A549 (cell line): ENCODE results near the gene CTNNA1.

Source experiments
- CBX2 ChIP-seq: fragments of 200-600 bp; sonication (generic); IDR thresholded peaks from 2 replicates; pipeline ENCODE4 v1.6.1; 2016; ENCODE audit warnings: low read depth, mild to moderate bottlenecking, borderline replicate concordance
- CHD2 ChIP-seq: fragments of 150-350 bp; IDR thresholded peaks from 2 replicates; pipeline ENCODE4 v1.6.1; 2014; ENCODE audit warnings: low read length; ENCODE audit not compliant: partially characterized antibody
- CTCF ChIP-seq: fragments of >200 bp; sonication (Bioruptor Twin); formaldehyde crosslinking; IDR thresholded peaks from 3 replicates; pipeline ENCODE4 v1.5.1; 2016
- ELK1 ChIP-seq: fragments of 150-350 bp; IDR thresholded peaks from 2 replicates; pipeline ENCODE4 v1.6.1; 2014; ENCODE audit warnings: low read depth, mild to moderate bottlenecking, low read length
- ESRRA ChIP-seq: fragments of 150-350 bp; IDR thresholded peaks from 2 replicates; pipeline ENCODE4 v1.6.1; 2014; ENCODE audit warnings: mild to moderate bottlenecking, low read length, borderline replicate concordance
- GATA3 ChIP-seq: IDR thresholded peaks from 2 replicates; pipeline ENCODE4 v1.6.1; 2012; ENCODE audit warnings: borderline replicate concordance
- HOXA7 ChIP-seq: fragments of 250-450 bp; sonication (Bioruptor Pico); IDR thresholded peaks from 2 replicates; pipeline ENCODE4 v1.5.0; 2020; ENCODE audit warnings: mild to moderate bottlenecking, moderate library complexity
- KDM1A ChIP-seq: fragments of 200-600 bp; sonication (generic); IDR thresholded peaks from 2 replicates; pipeline ENCODE4 v1.6.1; 2016; ENCODE audit warnings: low read depth, mild to moderate bottlenecking
- POLR2A ChIP-seq: IDR thresholded peaks from 2 replicates; pipeline ENCODE4 v1.6.1; 2012; ENCODE audit warnings: mild to moderate bottlenecking, low read length
- RFX5 ChIP-seq: fragments of 450-650 bp; IDR thresholded peaks from 2 replicates; pipeline ENCODE4 v1.7.1; 2014; ENCODE audit warnings: antibody characterized with exemption, mild to moderate bottlenecking, moderate library complexity
- ZSCAN20 ChIP-seq: fragments of 250-450 bp; sonication (Bioruptor Pico); IDR thresholded peaks from 2 replicates; pipeline ENCODE4 v1.8.0; 2022; ENCODE audit warnings: mild to moderate bottlenecking, moderate library complexity

- no peak for TF ChIP-seq POLR2A
- no peak for TF ChIP-seq ESRRA
- TF ChIP-seq CHD2: no peak
- TF ChIP-seq CBX2: no peak
- no peak for TF ChIP-seq HOXA7
- no peak for TF ChIP-seq CTCF
- TF ChIP-seq RFX5: no peak
- no peak for TF ChIP-seq GATA3
- TF ChIP-seq ZSCAN20: no peak
- no peak for TF ChIP-seq ELK1
- no peak for TF ChIP-seq KDM1A
These were observed 142.7 kb downstream of the CTNNA1 start for GRCh38 chr5:138895918-138896317.
